Measurements from ENCODE around the gene ACTL7B. TPM values are rescaled to one million over a fixed set of nuclear protein-coding genes. Genes with fewer than 3 reads are reported as not detected.
"Not testable (repeated sequence)": the region's sequence is repeated elsewhere in the genome, so short reads cannot be mapped to it uniquely, and the experiment has no call there.

The ACTL7B gene
- total RNA-seq, 1 experiment from 2014 or later = not detected

- DNase-seq (ENCODE audit: low spot score) = no peak
Measured at GRCh38 chr9:108869092-108869725, 13.4 kb upstream of the ACTL7B start.

- DNase-seq (ENCODE audit: low spot score) = no peak
Measured at GRCh38 chr9:108867829-108868228, 12.0 kb upstream of the ACTL7B start.

DNA sequence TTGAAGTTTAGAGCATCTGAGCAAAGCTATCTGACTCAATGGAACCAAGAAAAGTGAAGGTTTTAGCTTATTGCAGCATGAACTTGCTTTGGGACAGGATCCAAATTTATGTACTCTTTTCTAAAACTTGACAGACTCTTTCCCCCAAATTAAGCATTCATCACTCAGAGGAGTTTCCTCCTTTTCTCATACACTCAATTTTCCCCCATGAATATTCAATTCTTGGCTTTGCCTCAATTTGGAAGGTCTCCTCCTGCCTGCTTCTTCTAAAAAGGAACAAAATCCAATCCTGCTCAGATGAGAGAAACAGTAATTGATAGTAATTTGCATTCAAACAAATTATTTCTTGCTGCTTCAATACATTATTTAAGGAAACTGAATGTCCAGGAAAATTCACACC is 11.3 kb upstream of the ACTL7B start:
- DNase-seq (ENCODE audit: low spot score) = no peak

DNA sequence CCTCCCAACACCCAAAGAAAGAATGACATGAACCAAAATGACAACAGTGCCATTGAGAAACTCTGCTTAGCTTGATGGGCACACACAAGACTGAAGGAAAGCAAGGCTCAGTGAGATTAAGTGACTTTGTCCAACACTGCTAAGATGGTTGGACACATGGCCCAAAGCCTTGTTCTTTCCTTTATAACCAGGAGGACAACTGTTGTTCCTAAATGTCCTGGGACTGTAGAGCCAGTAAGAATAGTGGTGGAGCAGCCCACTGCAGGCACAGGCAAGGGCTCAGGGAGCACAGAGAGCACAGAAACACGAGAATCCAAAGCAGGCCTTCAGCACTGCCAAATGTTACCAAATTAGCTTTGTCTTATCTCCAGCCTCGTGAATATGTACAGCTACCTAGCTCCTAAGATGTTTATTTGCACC is 10.2 kb upstream of the ACTL7B start:
- DNase-seq (ENCODE audit: low spot score) = no peak

DNA sequence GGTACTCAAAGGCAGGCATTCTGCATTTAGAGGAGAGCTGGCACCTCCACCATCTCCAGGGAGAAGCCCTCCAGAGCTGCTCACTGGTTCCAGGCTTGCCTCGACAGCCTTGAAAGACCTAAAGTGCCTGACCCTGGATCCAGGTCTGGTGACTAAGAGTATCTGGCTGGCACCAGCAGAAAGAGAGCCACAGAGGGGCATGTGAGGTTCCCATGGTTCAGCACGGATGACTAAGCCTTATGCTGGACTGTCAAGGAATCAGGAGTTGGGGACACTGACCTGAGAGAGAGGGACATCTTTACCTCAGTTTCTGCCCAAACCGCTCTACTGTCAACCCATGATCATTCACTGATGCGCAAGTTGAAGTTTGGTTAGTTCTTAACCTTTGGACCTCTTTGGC is 9.3 kb upstream of the ACTL7B start:
- no peak for DNase-seq (ENCODE audit: low spot score)

GRCh38 chr9:108864446-108864845 is 8.7 kb upstream of the ACTL7B start:
- DNase-seq (ENCODE audit: low spot score) = no peak

DNA sequence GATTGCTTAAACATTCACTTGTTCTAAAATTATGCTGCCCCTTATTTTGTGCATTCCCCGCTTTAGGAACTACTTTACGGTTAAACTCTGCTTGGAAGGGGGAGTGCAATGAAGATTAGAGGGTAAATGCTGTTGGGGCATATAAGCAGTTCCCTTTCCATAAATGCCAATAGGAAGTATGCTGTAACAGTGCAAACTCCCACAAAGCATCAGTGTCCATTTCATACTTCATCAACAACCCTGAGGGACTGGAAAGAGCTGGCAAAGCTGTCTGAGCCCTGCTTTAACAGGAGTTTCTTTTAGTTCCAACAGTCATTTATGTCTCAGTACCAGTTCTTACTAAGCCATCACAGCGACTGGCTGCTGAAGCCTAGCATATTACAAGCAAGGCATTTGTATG is 8.1 kb upstream of the ACTL7B start:
- DNase-seq (ENCODE audit: low spot score) = no peak

DNA sequence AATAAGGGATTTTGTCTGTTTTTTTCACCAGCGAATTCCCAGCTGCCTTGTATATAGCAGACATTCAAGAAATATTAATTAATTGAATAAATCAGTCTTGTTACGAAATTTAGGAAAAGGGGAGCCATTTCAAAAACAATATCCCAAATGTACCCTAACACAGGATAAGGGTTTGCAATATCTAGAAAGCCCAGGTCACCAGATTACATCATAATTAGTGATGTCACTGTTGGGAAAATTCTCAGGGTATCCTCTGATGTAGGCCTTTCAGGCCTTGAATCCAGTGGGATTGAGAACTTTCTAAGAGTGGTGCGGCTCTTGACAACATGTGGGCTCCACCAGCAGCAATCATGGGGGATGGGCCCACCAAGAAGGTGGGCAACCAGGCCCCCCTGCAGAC is 6.2 kb upstream of the ACTL7B start, which contains the start of gene ACTL7A:
Gene ACTL7A (plus strand): TSS at position 270 of the 400 bp plus-strand sequence. CDS start 57 bp downstream, at position 327.
- no peak for DNase-seq (ENCODE audit: low spot score)

GRCh38 chr9:108861464-108861863 is 5.7 kb upstream of the ACTL7B start:
- DNase-seq (ENCODE audit: low spot score) = no peak

- DNase-seq (ENCODE audit: low spot score) = no peak
Measured at GRCh38 chr9:108860764-108861163, 5.0 kb upstream of the ACTL7B start.

- no peak for DNase-seq (ENCODE audit: low spot score)
Measured at GRCh38 chr9:108860354-108860753, 4.6 kb upstream of the ACTL7B start.

DNA sequence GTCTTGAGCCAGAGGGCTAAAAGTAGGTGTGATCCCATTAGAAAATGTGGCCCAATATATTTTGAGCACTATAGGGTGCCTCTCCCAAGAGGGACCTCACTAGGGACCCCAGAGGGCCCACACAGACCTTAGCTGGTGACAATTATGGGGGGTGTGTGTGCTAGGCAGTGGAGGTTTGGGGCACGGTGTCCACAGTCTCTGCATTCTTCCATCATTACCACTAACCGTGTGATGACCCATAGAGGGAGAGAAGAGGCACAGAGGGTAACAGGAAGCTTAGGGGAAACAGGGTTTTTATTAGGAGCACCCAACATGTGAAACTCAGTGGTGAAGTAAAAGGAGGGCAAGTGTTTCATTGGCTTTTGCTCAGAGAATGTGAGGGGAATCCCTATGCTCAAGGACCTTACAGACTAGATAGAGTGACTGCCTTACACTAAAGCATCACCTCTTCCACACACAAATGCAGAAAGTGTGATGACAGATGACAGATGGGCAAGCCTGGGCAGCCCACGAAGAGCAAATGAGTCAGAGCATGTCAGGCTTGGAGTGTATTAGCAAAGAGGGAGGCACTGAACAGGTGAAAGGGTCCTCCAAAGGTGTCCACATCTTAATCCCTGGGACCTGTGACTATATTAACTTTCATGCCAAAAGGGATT is 3.8 kb upstream of the ACTL7B start:
- no peak for DNase-seq (ENCODE audit: low spot score)

GRCh38 chr9:108857572-108857971 is 1.8 kb upstream of the ACTL7B start:
- DNase-seq (ENCODE audit: low spot score) = no peak

- DNase-seq (ENCODE audit: low spot score) = no peak
Measured at GRCh38 chr9:108855529-108855886, 278 bp downstream of the ACTL7B start.

DNA sequence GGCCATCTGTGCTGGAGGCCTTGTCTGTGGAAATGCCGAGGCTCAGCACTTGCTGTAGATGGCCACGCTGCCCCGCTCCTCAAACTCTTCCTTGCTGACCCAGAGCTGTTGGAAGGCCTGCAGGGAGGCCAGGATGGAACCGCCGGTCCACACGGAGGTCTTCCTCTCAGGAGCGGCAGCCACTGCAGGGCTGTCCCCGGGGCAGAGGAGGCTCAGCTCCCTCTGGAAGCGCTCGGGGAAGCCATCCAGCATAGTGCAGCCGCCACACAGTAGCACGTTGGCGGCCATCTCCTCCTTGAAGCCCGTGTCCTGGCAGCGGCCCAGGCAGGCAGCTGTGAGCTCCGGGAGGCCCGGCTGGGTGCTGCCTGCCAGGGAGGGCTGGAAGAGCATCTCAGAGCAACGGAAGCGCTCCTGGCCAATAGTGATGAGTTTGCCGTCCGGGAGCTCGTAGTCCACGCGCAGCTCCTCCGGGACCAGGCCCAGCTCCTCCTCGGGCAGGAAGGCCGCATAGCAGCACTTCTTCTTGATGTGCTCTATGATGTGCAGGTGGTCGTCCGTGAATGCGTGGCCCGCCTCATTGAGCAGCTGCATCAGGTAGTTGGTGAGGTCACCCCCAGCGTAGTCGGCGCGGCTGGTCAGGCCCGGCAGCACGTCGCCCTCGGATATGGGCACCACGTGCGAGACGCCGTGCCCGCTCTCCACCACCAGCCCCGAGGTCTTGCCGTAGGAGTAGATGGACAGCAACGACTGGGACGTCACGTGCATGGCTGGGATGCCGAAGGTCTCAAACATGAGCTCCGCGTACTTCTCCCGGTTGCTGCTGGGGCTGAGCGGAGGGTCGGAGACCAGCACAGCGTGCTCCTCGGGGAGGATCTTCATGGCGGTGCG is 901 bp downstream of the ACTL7B start:
- DNase-seq (ENCODE audit: low spot score) = no peak

DNA sequence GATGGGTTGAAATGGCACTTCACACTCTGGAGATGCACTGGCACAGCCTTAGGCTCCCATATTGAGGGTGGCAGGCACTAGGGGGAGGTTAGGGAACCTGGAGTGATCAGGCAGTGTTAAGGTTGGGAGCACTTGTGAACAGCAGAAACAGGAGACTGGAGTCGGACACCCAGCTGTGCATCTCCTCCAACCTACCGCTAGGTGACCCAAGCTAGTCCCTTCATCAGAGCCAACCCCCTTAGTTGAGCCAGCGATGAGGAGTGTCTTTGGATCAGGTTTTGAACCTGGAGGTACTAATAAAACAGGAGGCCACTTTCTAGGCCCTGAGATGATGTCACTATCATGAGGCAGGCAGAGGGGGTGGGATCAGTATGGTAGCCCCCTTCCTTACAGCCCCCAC is 1.7 kb downstream of the ACTL7B start:
- DNase-seq (ENCODE audit: low spot score) = peak; percentile 18

DNA sequence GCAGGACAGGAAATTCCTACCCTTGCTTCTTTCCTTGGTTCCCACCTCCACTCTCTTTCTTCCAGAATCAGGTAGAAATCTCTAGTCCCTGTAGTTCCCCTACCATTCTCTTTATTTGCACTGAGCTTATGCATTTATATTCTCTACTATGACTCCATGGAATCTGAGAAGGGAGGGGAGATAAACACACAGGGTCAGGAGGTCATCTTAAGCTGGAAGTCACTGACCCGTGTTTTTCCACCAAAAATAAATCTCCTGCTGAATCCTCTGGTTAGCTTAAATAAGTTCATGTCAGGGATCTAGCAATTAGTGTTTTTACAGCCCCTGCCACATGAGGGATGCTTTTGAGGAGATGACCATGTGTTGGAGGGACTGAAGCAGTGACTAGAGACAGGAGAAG is 3.7 kb downstream of the ACTL7B start:
- no peak for DNase-seq (ENCODE audit: low spot score)

GRCh38 chr9:108851138-108851537 is 4.6 kb downstream of the ACTL7B start:
- DNase-seq (ENCODE audit: low spot score) = no peak

DNA sequence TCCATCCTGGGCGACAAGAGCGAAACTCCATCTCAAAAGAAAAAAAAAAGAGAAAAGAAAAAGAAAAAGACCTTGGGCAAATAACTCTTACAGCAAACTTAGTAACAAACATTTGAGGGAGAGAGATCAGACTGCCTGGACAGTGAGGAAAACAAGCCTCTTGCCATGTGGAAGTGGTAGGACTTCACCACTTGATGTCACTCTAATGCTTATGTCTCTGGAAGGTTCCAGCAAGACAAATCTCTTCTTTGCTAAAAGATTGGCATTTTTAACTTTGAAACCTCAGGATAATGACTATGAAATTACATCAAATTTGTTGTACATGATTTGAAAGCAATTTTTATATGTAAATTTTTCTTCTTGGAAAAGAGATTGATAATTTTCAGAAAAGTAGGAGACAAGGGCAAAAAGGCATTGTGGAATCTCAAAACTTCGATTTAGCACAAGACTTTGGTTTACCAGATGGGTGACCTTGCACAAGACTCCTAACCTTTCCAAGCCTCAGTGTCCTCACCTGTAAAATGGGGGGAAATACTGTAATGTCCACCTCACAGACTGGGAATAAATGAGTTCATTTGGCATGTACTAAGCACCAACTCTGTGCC is 5.4 kb downstream of the ACTL7B start:
- peak; percentile 21 for DNase-seq (ENCODE audit: low spot score)

- not testable (repeated sequence) for DNase-seq (ENCODE audit: low spot score)
Measured at GRCh38 chr9:108848296-108848695, 7.5 kb downstream of the ACTL7B start.

DNA sequence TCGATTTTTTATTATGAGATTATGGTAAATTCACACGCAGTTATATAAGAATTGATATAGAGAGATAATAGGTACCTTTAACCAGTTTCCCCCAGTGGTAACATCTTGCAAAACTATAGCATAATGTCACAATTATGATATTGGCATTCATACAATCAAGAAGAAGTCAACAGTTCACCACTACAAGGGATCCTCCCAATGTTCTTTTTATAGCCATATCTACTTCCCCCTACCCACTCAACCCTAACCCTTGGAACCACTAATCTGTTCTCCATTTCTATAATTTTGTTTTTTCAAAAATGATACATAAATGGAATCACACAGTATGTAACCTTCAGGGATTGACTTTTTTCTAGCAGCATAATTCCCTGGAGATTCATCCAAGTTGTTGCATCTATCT is 9.8 kb downstream of the ACTL7B start:
- no peak for DNase-seq (ENCODE audit: low spot score)

GRCh38 chr9:108845507-108845906 is 10.3 kb downstream of the ACTL7B start:
- no peak for DNase-seq (ENCODE audit: low spot score)

Data from HT-29 (cell line).